Measurements from ENCODE around the gene CPSF3.

CPSF3 gene

DNA sequence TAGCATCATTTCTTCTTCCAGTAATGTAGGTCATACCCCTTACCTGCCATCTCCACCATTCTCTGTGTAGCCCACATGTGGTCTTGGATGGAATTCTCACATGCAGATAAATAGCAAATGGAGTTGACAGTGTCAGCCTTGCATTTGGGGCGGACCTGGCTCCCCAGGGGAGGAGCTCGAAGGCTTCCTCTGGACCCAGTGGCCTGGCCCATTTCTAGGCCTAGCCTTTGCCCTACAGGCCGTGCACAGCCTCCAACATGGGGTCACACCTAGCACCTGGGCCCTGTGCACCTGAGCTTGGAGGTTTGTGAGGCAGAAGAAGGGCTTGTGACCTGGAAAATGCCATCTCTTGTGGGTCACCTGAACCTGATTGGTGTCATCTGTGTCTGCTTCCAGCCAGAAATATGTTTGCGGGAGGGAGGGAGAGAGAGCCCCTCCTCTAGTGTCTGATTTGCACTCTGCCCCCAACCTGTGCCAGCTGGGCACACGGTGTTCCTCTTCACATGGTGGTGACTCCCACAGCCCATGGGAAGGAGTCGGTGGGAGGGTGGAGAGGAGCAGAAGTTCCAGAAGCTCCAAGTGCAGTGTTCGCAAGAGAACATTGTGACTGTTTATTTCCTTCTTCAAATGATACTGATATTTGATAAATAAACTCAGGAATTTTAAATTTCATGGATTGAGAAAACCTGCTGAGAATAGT lies 33.2 kb upstream of the CPSF3 start (continued):
- TF ChIP-seq, protein P1, sequence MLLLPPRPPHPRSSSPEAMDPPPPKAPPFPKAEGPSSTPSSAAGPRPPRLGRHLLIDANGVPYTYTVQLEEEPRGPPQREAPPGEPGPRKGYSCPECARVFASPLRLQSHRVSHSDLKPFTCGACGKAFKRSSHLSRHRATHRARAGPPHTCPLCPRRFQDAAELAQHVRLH (tag by site-specific recombination; IDR thresholded peaks at IDR 0.05): no peak
- TF ChIP-seq RBAK (tag by site-specific recombination; IDR thresholded peaks at IDR 0.05) (no peak), ZNF174 (tag by site-specific recombination; IDR thresholded peaks at IDR 0.05) (no peak), ZNF292 (tag by site-specific recombination; IDR thresholded peaks at IDR 0.05; ENCODE audit: borderline replicate concordance, low read depth) (no peak), ZNF624 (tag by site-specific recombination; IDR thresholded peaks at IDR 0.05) (no peak), ZNF157 (tag by site-specific recombination; IDR thresholded peaks at IDR 0.05) (no peak), KLF10 (tag by site-specific recombination; IDR thresholded peaks at IDR 0.05) (no peak), ZNF747 (tag by site-specific recombination; IDR thresholded peaks at IDR 0.05) (no peak), BCL11B (tag by site-specific recombination; IDR thresholded peaks at IDR 0.05; ENCODE audit: low read depth) (no peak), ZXDB (tag by site-specific recombination; IDR thresholded peaks at IDR 0.05) (no peak), ZNF416 (tag by site-specific recombination; IDR thresholded peaks at IDR 0.05) (no peak), ELK4 (IDR thresholded peaks at IDR 0.05; ENCODE audit: borderline replicate concordance, low read depth, low read length) (no peak)
- TF ChIP-seq, protein P2, sequence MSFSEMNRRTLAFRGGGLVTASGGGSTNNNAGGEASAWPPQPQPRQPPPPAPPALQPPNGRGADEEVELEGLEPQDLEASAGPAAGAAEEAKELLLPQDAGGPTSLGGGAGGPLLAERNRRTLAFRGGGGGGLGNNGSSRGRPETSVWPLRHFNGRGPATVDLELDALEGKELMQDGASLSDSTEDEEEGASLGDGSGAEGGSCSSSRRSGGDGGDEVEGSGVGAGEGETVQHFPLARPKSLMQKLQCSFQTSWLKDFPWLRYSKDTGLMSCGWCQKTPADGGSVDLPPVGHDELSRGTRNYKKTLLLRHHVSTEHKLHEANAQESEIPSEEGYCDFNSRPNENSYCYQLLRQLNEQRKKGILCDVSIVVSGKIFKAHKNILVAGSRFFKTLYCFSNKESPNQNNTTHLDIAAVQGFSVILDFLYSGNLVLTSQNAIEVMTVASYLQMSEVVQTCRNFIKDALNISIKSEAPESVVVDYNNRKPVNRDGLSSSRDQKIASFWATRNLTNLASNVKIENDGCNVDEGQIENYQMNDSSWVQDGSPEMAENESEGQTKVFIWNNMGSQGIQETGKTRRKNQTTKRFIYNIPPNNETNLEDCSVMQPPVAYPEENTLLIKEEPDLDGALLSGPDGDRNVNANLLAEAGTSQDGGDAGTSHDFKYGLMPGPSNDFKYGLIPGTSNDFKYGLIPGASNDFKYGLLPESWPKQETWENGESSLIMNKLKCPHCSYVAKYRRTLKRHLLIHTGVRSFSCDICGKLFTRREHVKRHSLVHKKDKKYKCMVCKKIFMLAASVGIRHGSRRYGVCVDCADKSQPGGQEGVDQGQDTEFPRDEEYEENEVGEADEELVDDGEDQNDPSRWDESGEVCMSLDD (tag by site-specific recombination; IDR thresholded peaks at IDR 0.05): no peak

DNA sequence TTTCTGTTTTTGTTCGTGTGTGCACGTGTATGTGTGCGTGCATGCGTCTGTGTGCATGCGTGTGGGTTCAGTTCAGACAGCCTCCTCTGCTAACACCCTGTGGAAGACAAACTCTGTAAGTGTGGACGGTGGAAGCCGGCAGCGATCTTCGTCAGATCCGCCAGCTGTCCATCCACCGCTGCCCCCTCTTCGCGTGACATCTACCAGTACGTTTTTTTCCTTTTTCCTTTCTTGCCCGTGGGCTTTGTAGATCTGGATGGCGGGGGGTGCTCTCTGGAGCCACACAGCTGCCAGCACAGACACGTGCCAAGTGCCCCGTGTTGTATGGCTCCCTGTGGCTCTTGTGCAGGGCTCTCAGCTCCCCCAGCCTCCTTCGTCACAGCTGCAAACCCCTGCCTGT lies 32.5 kb upstream of the CPSF3 start:
- Histone ChIP-seq H3K9me3 (ENCODE audit: control insufficient read depth, insufficient read depth, low read depth, low read length) (no peaks in the 10 kb centered on the region), H3K4me1 (ENCODE audit: control insufficient read depth, insufficient read depth, low read length) (no peaks in the 10 kb centered on the region), H3K27ac (ENCODE audit: extremely low read depth, low read depth, low read length) (no peak overlapping the region), H3K4me3 (ENCODE audit: low read depth, low read length) (no peak overlapping the region), H3K36me3 (ENCODE audit: control insufficient read depth in 2 of 2, insufficient read depth in 1 of 2, low read length in 2 of 2) (peaks cover 0 to 44% of the 10 kb centered on the region in 2 experiments; a peak in 1 of 3 replicates)
- POLR2A ChIA-PET: no interaction called here
- CTCF ChIA-PET: no interaction called here
- TF ChIP-seq, protein P3, sequence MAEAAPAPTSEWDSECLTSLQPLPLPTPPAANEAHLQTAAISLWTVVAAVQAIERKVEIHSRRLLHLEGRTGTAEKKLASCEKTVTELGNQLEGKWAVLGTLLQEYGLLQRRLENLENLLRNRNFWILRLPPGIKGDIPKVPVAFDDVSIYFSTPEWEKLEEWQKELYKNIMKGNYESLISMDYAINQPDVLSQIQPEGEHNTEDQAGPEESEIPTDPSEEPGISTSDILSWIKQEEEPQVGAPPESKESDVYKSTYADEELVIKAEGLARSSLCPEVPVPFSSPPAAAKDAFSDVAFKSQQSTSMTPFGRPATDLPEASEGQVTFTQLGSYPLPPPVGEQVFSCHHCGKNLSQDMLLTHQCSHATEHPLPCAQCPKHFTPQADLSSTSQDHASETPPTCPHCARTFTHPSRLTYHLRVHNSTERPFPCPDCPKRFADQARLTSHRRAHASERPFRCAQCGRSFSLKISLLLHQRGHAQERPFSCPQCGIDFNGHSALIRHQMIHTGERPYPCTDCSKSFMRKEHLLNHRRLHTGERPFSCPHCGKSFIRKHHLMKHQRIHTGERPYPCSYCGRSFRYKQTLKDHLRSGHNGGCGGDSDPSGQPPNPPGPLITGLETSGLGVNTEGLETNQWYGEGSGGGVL (tag by site-specific recombination; IDR thresholded peaks at IDR 0.05): no peak
- TF ChIP-seq, protein P4, sequence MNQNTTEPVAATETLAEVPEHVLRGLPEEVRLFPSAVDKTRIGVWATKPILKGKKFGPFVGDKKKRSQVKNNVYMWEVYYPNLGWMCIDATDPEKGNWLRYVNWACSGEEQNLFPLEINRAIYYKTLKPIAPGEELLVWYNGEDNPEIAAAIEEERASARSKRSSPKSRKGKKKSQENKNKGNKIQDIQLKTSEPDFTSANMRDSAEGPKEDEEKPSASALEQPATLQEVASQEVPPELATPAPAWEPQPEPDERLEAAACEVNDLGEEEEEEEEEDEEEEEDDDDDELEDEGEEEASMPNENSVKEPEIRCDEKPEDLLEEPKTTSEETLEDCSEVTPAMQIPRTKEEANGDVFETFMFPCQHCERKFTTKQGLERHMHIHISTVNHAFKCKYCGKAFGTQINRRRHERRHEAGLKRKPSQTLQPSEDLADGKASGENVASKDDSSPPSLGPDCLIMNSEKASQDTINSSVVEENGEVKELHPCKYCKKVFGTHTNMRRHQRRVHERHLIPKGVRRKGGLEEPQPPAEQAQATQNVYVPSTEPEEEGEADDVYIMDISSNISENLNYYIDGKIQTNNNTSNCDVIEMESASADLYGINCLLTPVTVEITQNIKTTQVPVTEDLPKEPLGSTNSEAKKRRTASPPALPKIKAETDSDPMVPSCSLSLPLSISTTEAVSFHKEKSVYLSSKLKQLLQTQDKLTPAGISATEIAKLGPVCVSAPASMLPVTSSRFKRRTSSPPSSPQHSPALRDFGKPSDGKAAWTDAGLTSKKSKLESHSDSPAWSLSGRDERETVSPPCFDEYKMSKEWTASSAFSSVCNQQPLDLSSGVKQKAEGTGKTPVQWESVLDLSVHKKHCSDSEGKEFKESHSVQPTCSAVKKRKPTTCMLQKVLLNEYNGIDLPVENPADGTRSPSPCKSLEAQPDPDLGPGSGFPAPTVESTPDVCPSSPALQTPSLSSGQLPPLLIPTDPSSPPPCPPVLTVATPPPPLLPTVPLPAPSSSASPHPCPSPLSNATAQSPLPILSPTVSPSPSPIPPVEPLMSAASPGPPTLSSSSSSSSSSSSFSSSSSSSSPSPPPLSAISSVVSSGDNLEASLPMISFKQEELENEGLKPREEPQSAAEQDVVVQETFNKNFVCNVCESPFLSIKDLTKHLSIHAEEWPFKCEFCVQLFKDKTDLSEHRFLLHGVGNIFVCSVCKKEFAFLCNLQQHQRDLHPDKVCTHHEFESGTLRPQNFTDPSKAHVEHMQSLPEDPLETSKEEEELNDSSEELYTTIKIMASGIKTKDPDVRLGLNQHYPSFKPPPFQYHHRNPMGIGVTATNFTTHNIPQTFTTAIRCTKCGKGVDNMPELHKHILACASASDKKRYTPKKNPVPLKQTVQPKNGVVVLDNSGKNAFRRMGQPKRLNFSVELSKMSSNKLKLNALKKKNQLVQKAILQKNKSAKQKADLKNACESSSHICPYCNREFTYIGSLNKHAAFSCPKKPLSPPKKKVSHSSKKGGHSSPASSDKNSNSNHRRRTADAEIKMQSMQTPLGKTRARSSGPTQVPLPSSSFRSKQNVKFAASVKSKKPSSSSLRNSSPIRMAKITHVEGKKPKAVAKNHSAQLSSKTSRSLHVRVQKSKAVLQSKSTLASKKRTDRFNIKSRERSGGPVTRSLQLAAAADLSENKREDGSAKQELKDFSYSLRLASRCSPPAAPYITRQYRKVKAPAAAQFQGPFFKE (tag by site-specific recombination; IDR thresholded peaks at IDR 0.05; ENCODE audit: borderline replicate concordance): no peak
- TF ChIP-seq ZNF558 (tag by site-specific recombination; IDR thresholded peaks at IDR 0.05): no peak
- TF ChIP-seq ZNF555 (tag by site-specific recombination; conservative IDR thresholded peaks at IDR 0.05): no peak
- TF ChIP-seq, protein P2 (tag by site-specific recombination; IDR thresholded peaks at IDR 0.05): no peak
- TF ChIP-seq ZNF548 (tag by site-specific recombination; IDR thresholded peaks at IDR 0.05): no peak
- TF ChIP-seq BCL11A (tag by site-specific recombination; IDR thresholded peaks at IDR 0.05; ENCODE audit: low read depth): no peak
- TF ChIP-seq, protein P5, sequence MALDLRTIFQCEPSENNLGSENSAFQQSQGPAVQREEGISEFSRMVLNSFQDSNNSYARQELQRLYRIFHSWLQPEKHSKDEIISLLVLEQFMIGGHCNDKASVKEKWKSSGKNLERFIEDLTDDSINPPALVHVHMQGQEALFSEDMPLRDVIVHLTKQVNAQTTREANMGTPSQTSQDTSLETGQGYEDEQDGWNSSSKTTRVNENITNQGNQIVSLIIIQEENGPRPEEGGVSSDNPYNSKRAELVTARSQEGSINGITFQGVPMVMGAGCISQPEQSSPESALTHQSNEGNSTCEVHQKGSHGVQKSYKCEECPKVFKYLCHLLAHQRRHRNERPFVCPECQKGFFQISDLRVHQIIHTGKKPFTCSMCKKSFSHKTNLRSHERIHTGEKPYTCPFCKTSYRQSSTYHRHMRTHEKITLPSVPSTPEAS (tag by site-specific recombination; IDR thresholded peaks at IDR 0.05): no peak
